GM12878 (cell line): ENCODE data around the gene RASGRP2. TPM values are rescaled to one million over a fixed set of nuclear protein-coding genes. Genes with fewer than 3 reads are reported as not detected.

ENCODE experiments used
- CEBPB ChIP-seq, 2 experiments: fragments of 150-350 bp in 1 of 2; IDR thresholded peaks; 2 replicates each; pipeline ENCODE4 v1.6.1; 2012 to 2014; ENCODE audit warnings: low read depth in 2 of 2, low read length in 2 of 2, borderline replicate concordance in 1 of 2, inconsistent platforms in 1 of 2
- CHD1 ChIP-seq: IDR thresholded peaks from 2 replicates; pipeline ENCODE4 v1.6.1; 2012; ENCODE audit warnings: low read depth, low read length, improper control_type of control experiment
- CREM ChIP-seq: IDR thresholded peaks from 2 replicates; pipeline ENCODE4 v1.6.1; 2014; ENCODE audit warnings: antibody characterized with exemption, low read depth
- ETV6 ChIP-seq, 2 experiments: fragments of 450-650 bp in 1 of 2; IDR thresholded peaks in 1 of 2; conservative IDR thresholded peaks in 1 of 2; 2 replicates each; pipeline ENCODE4 v1.6.1; 2014; ENCODE audit warnings: antibody characterized with exemption in 1 of 2, borderline replicate concordance in 1 of 2, low read depth in 1 of 2, mild to moderate bottlenecking in 1 of 2, moderate library complexity in 1 of 2
- GATAD2B ChIP-seq: fragments of 450-650 bp; conservative IDR thresholded peaks from 2 replicates; pipeline ENCODE4 v1.6.1; 2017; ENCODE audit warnings: low read depth, mild to moderate bottlenecking, moderate library complexity
- HDGF ChIP-seq: fragments of 450-650 bp; IDR thresholded peaks from 2 replicates; pipeline ENCODE4 v1.6.1; 2016; ENCODE audit warnings: antibody characterized with exemption
- IRF5 ChIP-seq: fragments of 450-650 bp; IDR thresholded peaks from 2 replicates; pipeline ENCODE4 v1.6.1; 2017; ENCODE audit warnings: borderline replicate concordance
- KDM1A ChIP-seq: fragments of 200-600 bp; sonication (generic); IDR thresholded peaks from 2 replicates; pipeline ENCODE4 v1.6.1; 2016; ENCODE audit warnings: borderline replicate concordance
- NFIC ChIP-seq: IDR thresholded peaks from 2 replicates; pipeline ENCODE4 v1.6.1; 2012; ENCODE audit warnings: low read depth, mild to moderate bottlenecking, inconsistent platforms, low read length, moderate library complexity
- NKRF ChIP-seq: fragments of 450-650 bp; conservative IDR thresholded peaks from 2 replicates; pipeline ENCODE4 v1.6.1; 2017; ENCODE audit warnings: mild to moderate bottlenecking, moderate library complexity
- NR2C2 ChIP-seq: IDR thresholded peaks from 2 replicates; pipeline ENCODE4 v1.6.1; 2011; ENCODE audit warnings: borderline replicate concordance, low read depth; ENCODE audit not compliant: control insufficient read depth, insufficient read length
- SIN3A ChIP-seq: IDR thresholded peaks from 2 replicates; pipeline ENCODE4 v1.6.1; 2012; ENCODE audit warnings: low read depth, low read length, improper control_type of control experiment
- SP1 ChIP-seq: IDR thresholded peaks from one replicate; pipeline ENCODE4 v1.6.1; 2011; ENCODE audit warnings: low read depth, low read length
- YY1 ChIP-seq: IDR thresholded peaks from 2 replicates; pipeline ENCODE4 v1.6.1; 2011; ENCODE audit warnings: low read depth, mild to moderate bottlenecking, low read length
- ZNF207 ChIP-seq: fragments of 450-650 bp; IDR thresholded peaks from 2 replicates; pipeline ENCODE4 v1.6.1; 2014; ENCODE audit warnings: antibody characterized with exemption, mild to moderate bottlenecking, borderline replicate concordance
- ZNF274 ChIP-seq: IDR thresholded peaks from one replicate; pipeline ENCODE4 v1.8.0; 2011; ENCODE audit not compliant: insufficient read length, insufficient read depth
- ZNF384 ChIP-seq: IDR thresholded peaks from 2 replicates; pipeline ENCODE4 v1.6.1; 2012; ENCODE audit warnings: low read depth, mild to moderate bottlenecking, low read length, improper control_type of control experiment, borderline replicate concordance
- polyA plus RNA-seq, 11 experiments: library from polyadenylated mRNA; depleted of rRNA in 4 of 11; unstranded in 6 of 11; stranded (reverse) in 5 of 11; fragments of >200 nt; fragmentation: Nextera tagmentation in 4 of 11; fragmentation: Illumina TruSeq in 1 of 11; extraction: Ambion mirVana in 4 of 11; extraction: Trizol in 1 of 11; gene quantifications; 1 replicate in 1 of 11; 2 replicates in 10 of 11; pipeline versions ENCODE4 v1.2.1 to v1.2.3, GENCODE V29; 2011 to 2016; ENCODE audit warnings: inconsistent platforms in 2 of 11, missing spikeins in 2 of 11, low read depth in 1 of 11
- total RNA-seq, 4 experiments: library from RNA; depleted of rRNA in 3 of 4; stranded (reverse); fragments of >200 nt in 3 of 4; fragmentation: Illumina TruSeq in 1 of 4; extraction: Trizol in 1 of 4; gene quantifications; 2 replicates each; pipeline versions ENCODE4 v1.2.1 to v1.2.3, GENCODE V29; 2013 to 2021
- TF ChIP-seq, protein P1 (sequence below): IDR thresholded peaks from 2 replicates; pipeline ENCODE4 v1.6.1; 2011; ENCODE audit warnings: low read depth, low read length, improper control_type of control experiment, borderline replicate concordance
- TF ChIP-seq, protein P2 (sequence below): IDR thresholded peaks from 2 replicates; pipeline ENCODE4 v1.6.1; 2011; ENCODE audit warnings: borderline replicate concordance, low read depth, mild to moderate bottlenecking, moderate library complexity, low read length; ENCODE audit not compliant: insufficient read depth, poor library complexity, severe bottlenecking
- TF ChIP-seq, protein P3 (sequence below): fragments of 450-650 bp; formaldehyde crosslinking; IDR thresholded peaks from 2 replicates; pipeline ENCODE4 v1.4.0; 2022; ENCODE audit warnings: mild to moderate bottlenecking, moderate library complexity

RASGRP2 gene
- total and polyA plus RNA-seq, 10 of the 15 experiments (the other 5 are each of a cell fraction or from before 2014, with no cell fraction given), result 0.26 to 9.0 (median 5.4) TPM

- TF ChIP-seq NKRF (no peak), GATAD2B (no peak), IRF5 (peak; percentile 73), ZNF384 (peak; percentile 98), ZNF207 (no peak), CHD1 (no peak), YY1 (peak; percentile 93), SP1 (peak; percentile 86), ZNF274 (no peak), SIN3A (no peak), NR2C2 (no peak), CEBPB (IDR thresholded peaks at IDR 0.05; ENCODE audit: borderline replicate concordance in 1 of 2, low read depth in 2 of 2, low read length in 2 of 2) (no peak), HDGF (peak; percentile 98), CREM (peak; percentile 79; the same call in 1 of the 2 replicates), KDM1A (no peak), ETV6 (conservative IDR thresholded peaks at IDR 0.05 in 1 of 2, IDR thresholded peaks at IDR 0.05 in 1 of 2; ENCODE audit: borderline replicate concordance in 1 of 2, low read depth in 1 of 2) (no peak), NFIC (no peak)
- TF ChIP-seq, protein P1, sequence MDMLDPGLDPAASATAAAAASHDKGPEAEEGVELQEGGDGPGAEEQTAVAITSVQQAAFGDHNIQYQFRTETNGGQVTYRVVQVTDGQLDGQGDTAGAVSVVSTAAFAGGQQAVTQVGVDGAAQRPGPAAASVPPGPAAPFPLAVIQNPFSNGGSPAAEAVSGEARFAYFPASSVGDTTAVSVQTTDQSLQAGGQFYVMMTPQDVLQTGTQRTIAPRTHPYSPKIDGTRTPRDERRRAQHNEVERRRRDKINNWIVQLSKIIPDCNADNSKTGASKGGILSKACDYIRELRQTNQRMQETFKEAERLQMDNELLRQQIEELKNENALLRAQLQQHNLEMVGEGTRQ, result no peak
- TF ChIP-seq, protein P2, sequence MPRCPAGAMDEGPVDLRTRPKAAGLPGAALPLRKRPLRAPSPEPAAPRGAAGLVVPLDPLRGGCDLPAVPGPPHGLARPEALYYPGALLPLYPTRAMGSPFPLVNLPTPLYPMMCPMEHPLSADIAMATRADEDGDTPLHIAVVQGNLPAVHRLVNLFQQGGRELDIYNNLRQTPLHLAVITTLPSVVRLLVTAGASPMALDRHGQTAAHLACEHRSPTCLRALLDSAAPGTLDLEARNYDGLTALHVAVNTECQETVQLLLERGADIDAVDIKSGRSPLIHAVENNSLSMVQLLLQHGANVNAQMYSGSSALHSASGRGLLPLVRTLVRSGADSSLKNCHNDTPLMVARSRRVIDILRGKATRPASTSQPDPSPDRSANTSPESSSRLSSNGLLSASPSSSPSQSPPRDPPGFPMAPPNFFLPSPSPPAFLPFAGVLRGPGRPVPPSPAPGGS, result no peak
- TF ChIP-seq, protein P3, sequence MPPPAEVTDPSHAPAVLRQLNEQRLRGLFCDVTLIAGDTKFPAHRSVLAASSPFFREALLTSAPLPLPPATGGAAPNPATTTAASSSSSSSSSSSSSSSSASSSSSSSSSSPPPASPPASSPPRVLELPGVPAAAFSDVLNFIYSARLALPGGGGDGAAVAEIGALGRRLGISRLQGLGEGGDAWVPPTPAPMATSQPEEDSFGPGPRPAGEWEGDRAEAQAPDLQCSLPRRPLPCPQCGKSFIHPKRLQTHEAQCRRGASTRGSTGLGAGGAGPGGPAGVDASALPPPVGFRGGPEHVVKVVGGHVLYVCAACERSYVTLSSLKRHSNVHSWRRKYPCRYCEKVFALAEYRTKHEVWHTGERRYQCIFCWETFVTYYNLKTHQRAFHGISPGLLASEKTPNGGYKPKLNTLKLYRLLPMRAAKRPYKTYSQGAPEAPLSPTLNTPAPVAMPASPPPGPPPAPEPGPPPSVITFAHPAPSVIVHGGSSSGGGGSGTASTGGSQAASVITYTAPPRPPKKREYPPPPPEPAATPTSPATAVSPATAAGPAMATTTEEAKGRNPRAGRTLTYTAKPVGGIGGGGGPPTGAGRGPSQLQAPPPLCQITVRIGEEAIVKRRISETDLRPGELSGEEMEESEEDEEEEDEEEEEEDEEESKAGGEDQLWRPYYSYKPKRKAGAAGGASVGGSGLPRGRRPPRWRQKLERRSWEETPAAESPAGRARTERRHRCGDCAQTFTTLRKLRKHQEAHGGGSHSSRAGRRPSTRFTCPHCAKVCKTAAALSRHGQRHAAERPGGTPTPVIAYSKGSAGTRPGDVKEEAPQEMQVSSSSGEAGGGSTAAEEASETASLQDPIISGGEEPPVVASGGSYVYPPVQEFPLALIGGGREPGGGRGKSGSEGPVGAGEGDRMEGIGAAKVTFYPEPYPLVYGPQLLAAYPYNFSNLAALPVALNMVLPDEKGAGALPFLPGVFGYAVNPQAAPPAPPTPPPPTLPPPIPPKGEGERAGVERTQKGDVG, result no peak
Measured at GRCh38 chr11:64778473-64779298, 34.7 kb upstream of the RASGRP2 start, which contains the start of gene SF1 (continued).
